SK-N-SH (cell line): ENCODE data around the gene HMGXB4. TPM values are rescaled to one million over a fixed set of nuclear protein-coding genes. Genes with fewer than 3 reads are reported as not detected.

Source experiments
- CTCF ChIA-PET: fragments of 300-600, 350-600 bp; formaldehyde crosslinking; extraction: SDS; loops from one replicate; lab custom pipeline; 2021; lab: Yijun Ruan, JAX
- POLR2A ChIA-PET: fragments of 350-600 bp; sonication (Branson Sonifier 250); formaldehyde crosslinking; extraction: SDS; loops from one replicate; lab custom pipeline; 2020; ENCODE audit warnings: antibody characterized with exemption, inconsistent platforms; lab: Yijun Ruan, JAX
- DNase-seq: peaks from one replicate; pipeline ENCODE4 v3.0.0; 2012
- H2AFZ ChIP-seq: fragments of 200-600 bp; sonication (generic); 2 replicates; pipeline ENCODE4 v1.8.1; 2016; ENCODE audit warnings: antibody characterized with exemption, mild to moderate bottlenecking, low read depth
- H3F3A ChIP-seq: fragments of 200-600 bp; sonication (generic); replicated peaks from 2 replicates; pipeline ENCODE3; 2016; ENCODE audit warnings: antibody characterized with exemption, mild to moderate bottlenecking; ENCODE audit not compliant: insufficient read depth
- H3K27ac ChIP-seq, 2 experiments: fragments of 200-500 bp in 1 of 2; fragments of 200-600 bp in 1 of 2; sonication (Bioruptor generic) in 1 of 2; sonication (generic), shearing (Covaris generic) in 1 of 2; 2 replicates each; pipeline versions ENCODE4 v1.5.1 to v1.6.1; 2014 to 2016; ENCODE audit warnings: low read depth in 2 of 2, inconsistent platforms in 1 of 2, low read length in 1 of 2, mild to moderate bottlenecking in 1 of 2, mixed read lengths in 1 of 2
- H3K27me3 ChIP-seq: fragments of 200-600 bp; sonication (generic), shearing (Covaris generic); 2 replicates; pipeline ENCODE4 v1.6.1; 2016; ENCODE audit warnings: mixed run types; ENCODE audit not compliant: insufficient read depth
- H3K36me3 ChIP-seq, 2 experiments: fragments of 200-500 bp in 1 of 2; fragments of 200-600 bp in 1 of 2; sonication (Bioruptor generic) in 1 of 2; sonication (generic) in 1 of 2; replicated peaks in 1 of 2; 2 replicates each; pipeline versions ENCODE3 to v1.5.1; 2014 to 2016; ENCODE audit warnings: low read length in 1 of 2, mild to moderate bottlenecking in 1 of 2; ENCODE audit not compliant: insufficient read depth in 2 of 2, control insufficient read depth in 1 of 2
- H3K4me1 ChIP-seq, 2 experiments: fragments of 200-500 bp in 1 of 2; fragments of 200-600 bp in 1 of 2; sonication (Bioruptor generic) in 1 of 2; sonication (generic), shearing (Covaris generic) in 1 of 2; 2 replicates each; pipeline versions ENCODE4 v1.5.1 to v1.6.1; 2014 to 2016; ENCODE audit warnings: low read depth in 1 of 2, low read length in 1 of 2, mixed run types in 1 of 2; ENCODE audit not compliant: insufficient read depth in 2 of 2, control insufficient read depth in 1 of 2
- H3K4me2 ChIP-seq: fragments of 200-600 bp; sonication (generic), shearing (Covaris generic); 2 replicates; pipeline ENCODE4 v1.6.1; 2017; ENCODE audit warnings: mixed run types
- H3K4me3 ChIP-seq, 2 experiments: fragments of 200-500 bp in 1 of 2; fragments of 200-600 bp in 1 of 2; sonication (Bioruptor generic) in 1 of 2; sonication (generic), shearing (Covaris generic) in 1 of 2; 2 replicates each; pipeline versions ENCODE4 v1.5.1 to v1.8.1; 2014 to 2016; ENCODE audit warnings: low read depth in 2 of 2, inconsistent platforms in 1 of 2, low read length in 1 of 2, mild to moderate bottlenecking in 1 of 2, mixed read lengths in 1 of 2, moderate library complexity in 1 of 2
- H3K79me2 ChIP-seq: fragments of 200-600 bp; sonication (generic); 2 replicates; pipeline ENCODE4 v1.8.1; 2017; ENCODE audit warnings: mild to moderate bottlenecking; ENCODE audit not compliant: insufficient read depth
- H3K9ac ChIP-seq: fragments of 200-600 bp; sonication (generic); 2 replicates; pipeline ENCODE4 v1.6.1; 2017; ENCODE audit warnings: mixed run types
- H3K9me2 ChIP-seq: fragments of 200-600 bp; sonication (generic); 2 replicates; pipeline ENCODE4 v1.6.1; 2017; ENCODE audit warnings: mixed run types
- H3K9me3 ChIP-seq: fragments of 200-600 bp; sonication (generic); 2 replicates; pipeline ENCODE4 v1.6.1; 2017; ENCODE audit warnings: mixed run types, mild to moderate bottlenecking, moderate library complexity
- H4K20me1 ChIP-seq: fragments of 200-600 bp; sonication (generic); 2 replicates; pipeline ENCODE4 v1.6.1; 2017; ENCODE audit warnings: mild to moderate bottlenecking, mixed run types; ENCODE audit not compliant: insufficient read depth
- ELF1 ChIP-seq: IDR thresholded peaks from 2 replicates; pipeline ENCODE4 v1.4.0; 2012
- FOXJ3 ChIP-seq: sonication (generic); formaldehyde crosslinking; IDR thresholded peaks from 2 replicates; pipeline ENCODE4 v1.5.1; 2020; ENCODE audit warnings: mild to moderate bottlenecking, missing genetic modification reagents
- MEF2A ChIP-seq: IDR thresholded peaks from 2 replicates; pipeline ENCODE4 v1.4.0; 2012; ENCODE audit warnings: low read depth, borderline replicate concordance
- MXI1 ChIP-seq: IDR thresholded peaks from 2 replicates; pipeline ENCODE4 v1.6.1; 2012; ENCODE audit warnings: mild to moderate bottlenecking, low read depth, low read length, improper control_type of control experiment
- NFIC ChIP-seq: IDR thresholded peaks from 2 replicates; pipeline ENCODE4 v1.4.0; 2012; ENCODE audit warnings: borderline replicate concordance
- PBX3 ChIP-seq: IDR thresholded peaks from 2 replicates; pipeline ENCODE4; 2012
- RFX5 ChIP-seq: IDR thresholded peaks from 2 replicates; pipeline ENCODE4 v1.6.1; 2012; ENCODE audit warnings: mild to moderate bottlenecking, improper control_type of control experiment, low read length
- RXRA ChIP-seq: IDR thresholded peaks from 2 replicates; pipeline ENCODE4 v1.4.0; 2012; ENCODE audit warnings: low read depth, mild to moderate bottlenecking, borderline replicate concordance
- SMC3 ChIP-seq: IDR thresholded peaks from 2 replicates; pipeline ENCODE4 v1.6.1; 2012; ENCODE audit warnings: low read depth, low read length, improper control_type of control experiment
- TAF1 ChIP-seq: IDR thresholded peaks from 2 replicates; pipeline ENCODE4 v1.6.1; 2012; ENCODE audit warnings: low read depth, mild to moderate bottlenecking, low read length, moderate library complexity, borderline replicate concordance
- TCF12 ChIP-seq: IDR thresholded peaks from 2 replicates; pipeline ENCODE4 v1.4.0; 2012
- WGBS: methylation state at CpG from one replicate; pipeline ENCODE4 v1.1.6; 2017; ENCODE audit warnings: low lambda C conversion rate; 5-methylcytosine and 5-hydroxymethylcytosine counted together
- polyA plus RNA-seq, 3 experiments: library from polyadenylated mRNA; depleted of rRNA; stranded (reverse); fragments of >200 nt; gene quantifications; 2 replicates each; pipeline ENCODE4 v1.2.3, GENCODE V29; 2012
- TF ChIP-seq, protein P1 (sequence below): IDR thresholded peaks from 2 replicates; pipeline ENCODE4 v1.4.0; 2012; ENCODE audit warnings: low read depth, borderline replicate concordance
- TF ChIP-seq, protein P2 (sequence below): IDR thresholded peaks from 2 replicates; pipeline ENCODE4 v1.4.0; 2012; ENCODE audit warnings: low read depth, borderline replicate concordance

HMGXB4 gene
- polyA plus RNA-seq, 1 of the 3 experiments (the other 2 are of a cell fraction) = 16.5 TPM

DNA sequence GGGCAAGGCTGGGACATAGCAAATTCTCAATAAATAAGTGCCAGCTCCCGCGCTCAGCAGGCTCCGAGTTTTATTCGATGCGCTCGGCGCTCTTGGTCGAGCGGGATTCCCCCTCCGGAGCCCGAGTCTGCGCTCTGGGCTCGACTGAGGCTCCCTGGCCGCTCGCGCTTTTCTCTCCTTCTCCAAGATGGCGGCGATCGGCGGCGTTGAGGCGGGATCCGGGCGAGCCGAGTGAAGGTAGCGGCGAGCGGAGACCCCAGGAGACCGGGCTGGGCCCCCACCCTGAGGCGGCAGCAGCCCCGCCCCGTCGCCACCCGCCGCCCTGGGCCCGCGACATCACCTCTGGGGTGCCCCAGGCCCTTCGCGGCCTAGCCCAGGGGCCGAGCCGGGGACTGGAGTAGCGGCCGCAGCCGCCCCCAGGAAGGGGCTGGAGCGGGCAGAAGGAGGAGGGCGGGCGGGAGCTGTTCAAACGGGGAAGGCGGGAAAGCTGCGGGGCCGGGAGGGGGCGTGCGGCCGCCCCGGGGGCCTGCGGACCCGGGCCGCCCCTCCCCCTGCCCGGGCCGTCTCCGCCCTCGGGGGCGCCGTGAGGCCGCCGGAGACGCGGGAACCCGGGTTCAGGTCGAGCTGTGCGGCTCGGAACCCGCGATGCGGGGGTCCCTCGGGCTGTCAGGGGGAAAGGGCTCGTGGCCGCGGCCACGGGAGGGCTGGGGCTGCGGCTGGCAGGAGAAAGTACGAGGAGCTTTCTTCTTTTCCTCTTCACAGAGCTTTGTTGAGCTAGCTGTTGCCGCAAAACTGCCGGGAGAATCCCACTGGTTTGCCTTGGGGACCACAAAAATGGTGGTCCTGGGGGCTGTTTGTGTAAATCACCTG lies at the start of gene HMGXB4 (continued):
- TF ChIP-seq ELF1 (no peak), MEF2A (no peak), RXRA (no peak), TAF1 (peak; percentile 96), TCF12 (peak; percentile 20; the same call in 1 of the 2 replicates), MXI1 (0 out of 2 replicates have a peak, but pooled peaks have one; percentile 46), RFX5 (no peak), FOXJ3 (no peak), NFIC (no peak)
- TF ChIP-seq, protein P1, sequence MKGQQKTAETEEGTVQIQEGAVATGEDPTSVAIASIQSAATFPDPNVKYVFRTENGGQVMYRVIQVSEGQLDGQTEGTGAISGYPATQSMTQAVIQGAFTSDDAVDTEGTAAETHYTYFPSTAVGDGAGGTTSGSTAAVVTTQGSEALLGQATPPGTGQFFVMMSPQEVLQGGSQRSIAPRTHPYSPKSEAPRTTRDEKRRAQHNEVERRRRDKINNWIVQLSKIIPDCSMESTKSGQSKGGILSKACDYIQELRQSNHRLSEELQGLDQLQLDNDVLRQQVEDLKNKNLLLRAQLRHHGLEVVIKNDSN = no peak
- TF ChIP-seq, protein P2, sequence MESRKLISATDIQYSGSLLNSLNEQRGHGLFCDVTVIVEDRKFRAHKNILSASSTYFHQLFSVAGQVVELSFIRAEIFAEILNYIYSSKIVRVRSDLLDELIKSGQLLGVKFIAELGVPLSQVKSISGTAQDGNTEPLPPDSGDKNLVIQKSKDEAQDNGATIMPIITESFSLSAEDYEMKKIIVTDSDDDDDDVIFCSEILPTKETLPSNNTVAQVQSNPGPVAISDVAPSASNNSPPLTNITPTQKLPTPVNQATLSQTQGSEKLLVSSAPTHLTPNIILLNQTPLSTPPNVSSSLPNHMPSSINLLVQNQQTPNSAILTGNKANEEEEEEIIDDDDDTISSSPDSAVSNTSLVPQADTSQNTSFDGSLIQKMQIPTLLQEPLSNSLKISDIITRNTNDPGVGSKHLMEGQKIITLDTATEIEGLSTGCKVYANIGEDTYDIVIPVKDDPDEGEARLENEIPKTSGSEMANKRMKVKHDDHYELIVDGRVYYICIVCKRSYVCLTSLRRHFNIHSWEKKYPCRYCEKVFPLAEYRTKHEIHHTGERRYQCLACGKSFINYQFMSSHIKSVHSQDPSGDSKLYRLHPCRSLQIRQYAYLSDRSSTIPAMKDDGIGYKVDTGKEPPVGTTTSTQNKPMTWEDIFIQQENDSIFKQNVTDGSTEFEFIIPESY = no peak

DNA sequence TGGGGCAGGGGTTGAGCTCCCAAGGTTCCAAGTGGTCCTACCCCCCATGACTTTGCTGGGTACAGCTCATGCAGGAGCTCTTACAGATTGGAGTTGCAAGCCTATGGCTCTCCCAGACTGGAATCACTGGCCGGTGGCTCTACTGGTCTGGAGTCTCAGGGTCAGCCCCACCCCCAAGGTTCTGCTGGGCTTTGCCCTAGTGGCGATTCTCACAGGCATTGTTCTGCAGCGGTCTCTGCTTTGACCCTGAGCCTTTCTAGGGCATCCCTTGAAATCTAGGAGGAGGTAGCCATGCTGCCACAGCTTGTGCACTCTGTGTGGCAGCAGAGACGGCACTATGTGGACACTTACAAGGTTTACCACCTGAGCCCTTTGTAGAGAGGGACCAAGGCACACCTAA lies 49.3 kb upstream of the HMGXB4 start:
- POLR2A ChIA-PET = no interaction called here
- CTCF ChIA-PET = interaction anchor here (1.2 to 1.3 kb wide), 2 partner anchors 12 to 23 kb away, joined by 3 read pairs; no protein-coding TSS in a partner anchor
- Histone ChIP-seq H2AFZ (no peak overlapping the region), H3K4me1 (no peaks in the 10 kb centered on the region), H3K9me2 (no peaks in the 10 kb centered on the region), H3K27ac (no peak overlapping the region), H3K9ac (no peak overlapping the region), H3K4me3 (no peak overlapping the region), H3K9me3 (no peaks in the 10 kb centered on the region), H4K20me1 (no peaks in the 10 kb centered on the region), H3F3A (no peaks in the 10 kb centered on the region), H3K36me3 (no peaks in the 10 kb centered on the region), H3K79me2 (no peaks in the 10 kb centered on the region), H3K4me2 (no peak overlapping the region), H3K27me3 (no peaks in the 10 kb centered on the region; the same call in 1 of the 2 replicates)
- no peak for DNase-seq
- no CpG with 5 or more reads among the region's 4 CpGs for WGBS
- TF ChIP-seq TAF1 = no peak
- no peak for TF ChIP-seq SMC3
- no peak for TF ChIP-seq ELF1
- no peak for TF ChIP-seq MEF2A
- no peak for TF ChIP-seq PBX3
- no peak for TF ChIP-seq MXI1
- TF ChIP-seq, protein P2 = no peak
